T-helper 2 cell treated with Interferon-gamma antibody and Interleukin-4, amounts not matched to agents 5 μg/mL and 100 μg/mL, for 36 hours (primary cell): ENCODE results near the gene MPL.

Experiments used
- DNase-seq: peaks from one replicate; pipeline ENCODE4 v3.0.0; 2021; ENCODE audit warnings: low spot score
- H3K27ac Mint-ChIP-seq: one replicate; pipeline ENCODE4 v1.8.0; 2021; ENCODE audit warnings: mild to moderate bottlenecking, mixed read lengths
- H3K27me3 Mint-ChIP-seq: one replicate; pipeline ENCODE4 v1.8.0; 2021; ENCODE audit warnings: low read depth, mixed read lengths
- H3K36me3 Mint-ChIP-seq: one replicate; pipeline ENCODE4 v1.8.0; 2021; ENCODE audit warnings: low read depth, mixed read lengths
- H3K4me1 Mint-ChIP-seq: one replicate; pipeline ENCODE4 v1.8.0; 2021; ENCODE audit warnings: low read depth, mixed read lengths
- H3K4me3 Mint-ChIP-seq: one replicate; pipeline ENCODE4 v1.8.0; 2022; ENCODE audit warnings: mild to moderate bottlenecking, moderate library complexity, mixed read lengths
- H3K9me3 Mint-ChIP-seq: one replicate; pipeline ENCODE4 v1.8.0; 2021; ENCODE audit warnings: mixed read lengths

MPL gene

DNA sequence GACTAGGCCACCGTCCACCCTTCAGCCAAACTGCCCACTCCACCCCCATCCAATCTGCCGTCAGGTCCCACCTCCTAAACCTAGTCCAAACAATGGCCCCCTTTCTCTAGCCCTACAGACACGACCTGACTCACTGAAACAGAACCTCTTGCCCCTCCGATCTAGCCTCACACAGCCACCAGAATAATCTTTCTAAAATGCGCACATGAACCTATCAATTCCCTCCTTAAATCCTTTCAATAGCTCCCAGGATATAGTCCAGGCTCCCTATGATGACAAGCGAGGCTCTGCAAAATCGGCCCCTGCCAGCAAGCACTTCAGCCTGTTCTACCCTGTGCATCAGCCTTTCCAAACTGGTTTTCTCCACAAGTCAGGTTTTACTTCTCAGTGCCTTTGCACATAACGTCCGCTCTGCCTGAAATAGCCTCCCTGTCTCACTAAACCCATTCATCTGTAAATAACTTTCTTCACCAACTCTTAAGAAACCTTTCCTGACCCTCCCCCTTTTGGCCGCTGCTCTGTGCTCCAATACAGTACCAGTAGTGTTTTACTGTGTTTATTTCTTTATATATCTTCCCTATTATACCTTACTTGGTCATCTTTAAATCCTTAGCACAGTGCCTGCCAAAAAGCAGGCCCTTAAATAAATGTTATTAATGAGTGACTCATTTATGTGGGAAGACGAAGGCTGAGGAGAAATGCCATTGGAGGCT is 12.1 kb downstream of the MPL start:
- Mint-ChIP-seq H3K36me3 (no peaks in the 10 kb centered on the region), H3K27me3 (no peaks in the 10 kb centered on the region)

DNA sequence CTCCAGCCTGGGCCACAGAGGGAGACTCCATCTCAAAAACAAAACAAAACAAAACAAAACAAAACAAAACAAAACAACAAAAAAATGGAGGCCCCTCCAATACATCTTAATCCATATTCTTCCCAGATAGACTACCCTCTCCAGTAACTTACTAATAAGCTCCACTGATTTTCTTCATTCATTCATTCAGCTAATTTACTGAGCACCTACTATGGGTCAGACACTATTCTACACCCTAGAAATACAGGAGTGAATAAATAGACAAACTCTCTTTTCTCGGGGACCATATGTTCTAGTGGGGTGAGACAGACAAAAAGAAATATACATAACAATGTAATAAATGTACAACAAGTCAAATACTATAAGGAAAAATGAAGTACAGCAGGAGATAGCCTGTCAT is 13.4 kb downstream of the MPL start:
- no peak for DNase-seq
- Mint-ChIP-seq H3K4me3 (no peak overlapping the region), H3K27me3 (no peaks in the 10 kb centered on the region), H3K4me1 (peaks cover 12% of the 10 kb centered on the region), H3K27ac (no peak overlapping the region), H3K36me3 (peaks cover 1% of the 10 kb centered on the region), H3K9me3 (no peaks in the 10 kb centered on the region)

More for the DNA sequence above, 12.1 kb downstream of the MPL start:
- DNase-seq, result no peak
- Mint-ChIP-seq H3K9me3 (no peaks in the 10 kb centered on the region), H3K27ac (peak overlapping the region; percentile 82), H3K4me1 (peaks cover 12% of the 10 kb centered on the region), H3K4me3 (peak overlapping the region; percentile 75)

DNA sequence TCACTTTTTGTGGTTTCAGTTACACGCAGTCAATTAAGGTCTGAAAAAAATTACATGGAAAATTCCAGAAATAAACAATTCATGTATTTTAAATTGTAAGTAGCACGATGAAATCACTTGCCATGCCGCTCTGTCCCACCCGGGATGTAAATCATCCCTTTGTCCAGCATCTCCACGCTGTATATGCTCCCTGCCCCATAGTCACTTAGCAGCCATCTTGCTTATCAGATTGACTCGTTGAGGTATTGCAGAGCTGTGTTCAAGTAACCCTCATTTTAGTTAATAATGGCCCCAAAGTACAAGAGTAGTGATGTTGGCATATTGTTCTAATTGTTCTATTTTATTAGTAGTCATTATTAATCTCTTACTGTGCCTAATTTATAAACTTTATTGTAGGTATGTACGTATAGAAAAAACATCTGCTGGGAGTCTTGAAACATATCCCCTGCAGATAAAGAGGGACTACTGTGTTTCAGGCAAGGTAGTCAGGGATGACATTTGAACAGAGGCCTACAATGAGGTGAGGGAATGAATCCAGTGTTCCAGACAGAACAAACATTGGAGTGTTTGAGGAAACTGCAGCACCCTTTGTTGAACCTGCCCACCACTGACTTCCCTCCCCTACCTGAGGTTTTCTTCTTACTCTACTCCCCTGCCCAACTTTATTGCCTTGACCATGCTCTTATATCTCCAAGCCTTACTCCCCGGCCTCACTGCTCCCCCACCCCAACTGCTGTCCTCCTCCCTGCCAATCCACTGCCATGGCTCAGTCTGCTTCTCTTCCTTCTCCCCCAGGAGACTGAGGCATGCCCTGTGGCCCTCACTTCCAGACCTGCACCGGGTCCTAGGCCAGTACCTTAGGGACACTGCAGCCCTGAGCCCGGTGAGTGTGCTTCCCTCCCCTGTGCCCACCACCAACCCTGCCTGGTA is 14.1 kb downstream of the MPL start:
- no peak overlapping the region for H3K27ac Mint-ChIP-seq
- no peak overlapping the region for H3K4me3 Mint-ChIP-seq
- no peak for DNase-seq
- H3K9me3 Mint-ChIP-seq, result no peaks in the 10 kb centered on the region
- H3K36me3 Mint-ChIP-seq, result peaks cover 4% of the 10 kb centered on the region
- H3K27me3 Mint-ChIP-seq, result no peaks in the 10 kb centered on the region
- H3K4me1 Mint-ChIP-seq, result peaks cover 12% of the 10 kb centered on the region

DNA sequence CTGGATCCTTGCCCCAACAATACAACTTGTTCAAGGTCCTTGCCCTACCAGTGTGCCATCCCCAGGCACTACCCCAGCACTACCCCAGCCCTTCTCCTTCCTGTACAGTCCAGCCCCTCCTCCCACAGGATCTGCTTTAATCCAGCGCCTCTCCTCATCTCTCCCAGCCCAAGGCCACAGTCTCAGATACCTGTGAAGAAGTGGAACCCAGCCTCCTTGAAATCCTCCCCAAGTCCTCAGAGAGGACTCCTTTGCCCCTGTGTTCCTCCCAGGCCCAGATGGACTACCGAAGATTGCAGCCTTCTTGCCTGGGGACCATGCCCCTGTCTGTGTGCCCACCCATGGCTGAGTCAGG is 14.7 kb downstream of the MPL start:
- no peak for DNase-seq
- H3K36me3 Mint-ChIP-seq, result peaks cover 6% of the 10 kb centered on the region
- no peak overlapping the region for H3K4me3 Mint-ChIP-seq
- no peak overlapping the region for H3K27ac Mint-ChIP-seq
- H3K9me3 Mint-ChIP-seq, result no peaks in the 10 kb centered on the region
- H3K4me1 Mint-ChIP-seq, result peaks cover 14% of the 10 kb centered on the region
- no peaks in the 10 kb centered on the region for H3K27me3 Mint-ChIP-seq

DNA sequence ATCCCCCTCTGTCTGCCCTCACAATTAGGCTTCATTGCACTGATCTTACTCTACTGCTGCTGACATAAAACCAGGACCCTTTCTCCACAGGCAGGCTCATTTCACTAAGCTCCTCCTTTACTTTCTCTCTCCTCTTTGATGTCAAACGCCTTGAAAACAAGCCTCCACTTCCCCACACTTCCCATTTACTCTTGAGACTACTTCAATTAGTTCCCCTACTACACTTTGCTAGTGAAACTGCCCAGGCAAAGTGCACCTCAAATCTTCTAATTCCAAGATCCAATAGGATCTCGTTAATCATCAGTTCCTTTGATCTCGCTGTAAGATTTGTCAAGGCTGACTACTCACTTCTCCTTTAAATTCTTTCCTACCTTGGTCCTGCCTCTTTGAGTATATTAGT is 15.3 kb downstream of the MPL start:
- DNase-seq, result no peak
- H3K4me1 Mint-ChIP-seq, result peaks cover 16% of the 10 kb centered on the region
- no peak overlapping the region for H3K4me3 Mint-ChIP-seq
- no peak overlapping the region for H3K27ac Mint-ChIP-seq
- no peaks in the 10 kb centered on the region for H3K9me3 Mint-ChIP-seq
- H3K27me3 Mint-ChIP-seq, result no peaks in the 10 kb centered on the region
- peaks cover 6% of the 10 kb centered on the region for H3K36me3 Mint-ChIP-seq

DNA sequence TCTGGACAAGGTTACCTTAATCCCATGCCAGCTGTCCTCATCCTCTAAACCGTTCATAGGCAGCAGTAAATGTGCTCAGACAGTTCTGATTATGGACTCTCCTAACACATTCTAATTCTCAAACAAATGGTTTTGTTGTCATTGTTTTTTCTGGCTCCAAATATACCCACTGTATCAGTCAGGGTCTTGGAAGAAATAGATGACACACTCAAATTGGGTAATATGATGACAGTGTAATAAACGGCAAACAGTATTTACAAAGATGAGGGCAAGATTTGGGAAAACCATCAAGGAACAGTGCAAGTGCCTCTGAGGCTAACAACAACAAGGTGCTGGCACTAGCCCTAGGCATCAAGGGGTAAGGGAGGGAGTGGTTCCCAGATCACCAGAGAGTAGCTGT is 16.9 kb downstream of the MPL start:
- Mint-ChIP-seq H3K27ac (no peak overlapping the region), H3K27me3 (no peaks in the 10 kb centered on the region), H3K36me3 (peaks cover 10% of the 10 kb centered on the region), H3K9me3 (no peaks in the 10 kb centered on the region), H3K4me3 (no peak overlapping the region), H3K4me1 (peaks cover 17% of the 10 kb centered on the region)
- DNase-seq, result no peak

DNA sequence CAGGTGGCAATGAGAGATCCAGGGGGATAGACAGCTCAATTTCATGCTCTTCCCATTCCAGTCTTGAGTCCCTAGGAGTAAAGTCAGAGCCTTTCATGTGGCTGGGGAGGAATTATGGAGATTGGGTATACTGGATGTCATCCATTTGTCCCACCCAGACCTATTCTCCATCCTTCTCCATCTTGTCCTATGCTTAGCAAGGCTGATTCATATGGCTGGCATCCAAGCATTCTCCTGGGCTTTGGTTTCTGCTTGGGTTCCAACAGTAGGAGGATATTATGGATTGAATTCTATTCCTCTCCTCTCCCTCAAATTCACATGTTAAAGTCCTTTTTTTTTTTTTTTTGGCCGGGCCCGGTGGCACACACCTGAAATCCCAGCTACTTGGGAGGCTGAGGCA is 17.3 kb downstream of the MPL start:
- Mint-ChIP-seq H3K4me1 (peaks cover 18% of the 10 kb centered on the region), H3K36me3 (peaks cover 14% of the 10 kb centered on the region), H3K27me3 (no peaks in the 10 kb centered on the region), H3K4me3 (no peak overlapping the region), H3K27ac (no peak overlapping the region), H3K9me3 (no peaks in the 10 kb centered on the region)
- DNase-seq, result no peak

DNA sequence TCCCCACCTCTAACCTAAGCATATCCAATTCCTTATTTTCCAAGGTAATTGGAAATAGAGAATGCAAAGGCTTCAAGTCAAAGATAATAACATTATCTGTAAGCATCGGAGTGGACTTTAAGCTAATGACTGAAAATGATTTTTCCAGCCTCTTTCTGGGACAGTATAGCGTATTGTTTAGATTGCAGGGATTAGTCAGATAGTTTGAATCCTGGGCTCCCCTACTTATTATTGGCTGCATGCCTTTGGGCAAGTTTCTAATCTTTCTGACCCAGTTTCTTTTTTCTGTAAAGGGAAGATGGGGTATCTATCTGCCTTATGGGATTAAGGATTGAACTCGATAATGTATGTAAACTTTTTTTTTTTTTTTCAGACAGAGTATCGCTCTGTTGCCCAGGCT is 19.6 kb downstream of the MPL start:
- peaks cover 37% of the 10 kb centered on the region for H3K36me3 Mint-ChIP-seq
- H3K9me3 Mint-ChIP-seq, result no peaks in the 10 kb centered on the region
- H3K4me3 Mint-ChIP-seq, result peak overlapping the region; percentile 92
- DNase-seq, result no peak
- no peak overlapping the region for H3K27ac Mint-ChIP-seq
- peaks cover 34% of the 10 kb centered on the region for H3K4me1 Mint-ChIP-seq
- no peaks in the 10 kb centered on the region for H3K27me3 Mint-ChIP-seq

DNA sequence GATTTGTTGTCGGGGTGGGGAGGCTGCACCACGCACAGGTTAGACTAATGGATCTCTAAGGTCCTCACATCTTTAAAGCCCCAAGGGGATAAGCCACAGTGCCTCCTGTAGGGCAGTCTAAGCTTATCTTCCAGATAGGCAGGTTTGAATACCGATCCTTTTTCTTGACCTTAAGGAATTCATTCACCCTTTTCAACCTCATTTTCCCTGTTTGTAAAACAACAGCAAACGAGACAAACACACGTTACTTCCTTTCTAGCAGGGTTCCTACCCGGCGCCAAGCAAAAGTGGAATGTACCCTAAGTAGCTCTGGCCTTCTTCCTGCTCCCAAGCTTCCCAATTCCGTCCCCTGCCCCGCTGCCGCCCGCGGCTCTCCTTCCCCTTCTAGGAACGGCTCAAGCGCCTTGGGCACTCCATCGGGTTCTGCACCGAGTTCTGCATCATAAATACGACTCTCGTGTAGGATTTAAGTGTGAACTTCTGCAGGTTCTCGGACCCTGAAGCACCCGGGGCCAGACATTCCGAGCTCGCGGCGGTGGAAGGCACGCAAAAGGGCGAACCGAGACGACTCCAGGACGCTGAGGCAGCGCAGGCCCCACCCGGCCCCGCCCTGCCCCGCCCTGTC is 20.6 kb downstream of the MPL start:
- peaks cover 45% of the 10 kb centered on the region for H3K36me3 Mint-ChIP-seq
- H3K4me3 Mint-ChIP-seq, result peak overlapping the region; percentile 92
- H3K27me3 Mint-ChIP-seq, result no peaks in the 10 kb centered on the region
- DNase-seq, result peak; percentile 22
- peaks cover 33% of the 10 kb centered on the region for H3K4me1 Mint-ChIP-seq
- no peaks in the 10 kb centered on the region for H3K9me3 Mint-ChIP-seq
- H3K27ac Mint-ChIP-seq, result peak overlapping the region; percentile 87

DNA sequence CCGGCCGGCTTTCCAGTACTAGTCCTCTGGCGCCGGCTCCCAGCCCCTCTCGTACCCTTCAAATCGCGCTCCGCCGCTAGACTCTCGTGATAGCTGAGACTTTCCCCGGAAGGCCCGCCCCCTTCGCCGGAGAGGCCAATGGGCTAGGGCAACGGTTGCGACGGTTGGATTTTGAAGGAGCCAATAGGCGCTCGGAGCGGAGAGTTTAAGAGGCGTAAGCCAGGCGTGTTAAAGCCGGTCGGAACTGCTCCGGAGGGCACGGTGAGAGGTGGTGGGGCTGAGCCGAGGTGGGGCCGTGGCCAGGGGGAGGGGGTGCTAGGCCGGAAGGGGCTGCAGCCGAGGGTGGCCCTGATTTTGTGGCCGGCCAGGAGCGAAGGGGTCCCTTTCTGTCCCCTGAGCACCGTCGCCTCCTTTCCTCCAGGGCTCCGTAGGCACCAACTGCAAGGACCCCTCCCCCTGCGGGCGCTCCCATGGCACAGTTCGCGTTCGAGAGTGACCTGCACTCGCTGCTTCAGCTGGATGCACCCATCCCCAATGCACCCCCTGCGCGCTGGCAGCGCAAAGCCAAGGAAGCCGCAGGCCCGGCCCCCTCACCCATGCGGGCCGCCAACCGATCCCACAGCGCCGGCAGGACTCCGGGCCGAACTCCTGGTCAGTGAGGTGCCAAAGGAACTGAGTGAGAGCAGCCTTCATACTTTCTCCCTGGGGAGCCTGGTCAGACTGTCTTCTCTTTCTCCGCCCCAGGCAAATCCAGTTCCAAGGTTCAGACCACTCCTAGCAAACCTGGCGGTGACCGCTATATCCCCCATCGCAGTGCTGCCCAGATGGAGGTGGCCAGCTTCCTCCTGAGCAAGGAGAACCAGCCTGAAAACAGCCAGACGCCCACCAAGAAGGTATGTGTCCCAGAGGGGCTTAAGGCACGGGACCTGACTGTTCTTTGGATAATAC is 21.4 kb downstream of the MPL start, which contains the start of gene CDC20:
Gene CDC20, plus strand, starts transcription at position 236 of the 948 bp plus-strand sequence. Its CDS starts 235 bp downstream, at position 471.
- peak within 1 kb of the TSS; percentile 92 for H3K4me3 Mint-ChIP-seq
- H3K36me3 Mint-ChIP-seq, result peaks cover 49% of the 10 kb centered on the region
- peak; percentile 99 for DNase-seq
- H3K27me3 Mint-ChIP-seq, result no peaks in the 10 kb centered on the region
- H3K9me3 Mint-ChIP-seq, result no peaks in the 10 kb centered on the region
- H3K4me1 Mint-ChIP-seq, result peaks cover 36% of the 10 kb centered on the region
- H3K27ac Mint-ChIP-seq, result peak within 1 kb of the TSS; percentile 87

DNA sequence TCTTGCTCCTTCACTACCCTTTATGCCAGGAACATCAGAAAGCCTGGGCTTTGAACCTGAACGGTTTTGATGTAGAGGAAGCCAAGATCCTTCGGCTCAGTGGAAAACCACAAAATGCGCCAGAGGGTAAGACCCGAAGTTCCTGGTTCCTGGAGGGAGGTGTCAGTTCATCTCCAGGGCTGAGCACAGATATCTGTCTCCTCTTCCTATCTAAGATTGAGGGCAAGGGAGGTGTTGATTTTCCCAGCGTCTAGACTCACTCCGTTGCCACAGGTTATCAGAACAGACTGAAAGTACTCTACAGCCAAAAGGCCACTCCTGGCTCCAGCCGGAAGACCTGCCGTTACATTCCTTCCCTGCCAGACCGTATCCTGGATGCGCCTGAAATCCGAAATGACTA is 22.1 kb downstream of the MPL start:
- Mint-ChIP-seq H3K27me3 (no peaks in the 10 kb centered on the region), H3K9me3 (no peaks in the 10 kb centered on the region), H3K36me3 (peaks cover 56% of the 10 kb centered on the region), H3K27ac (peak overlapping the region; percentile 75), H3K4me1 (peaks cover 41% of the 10 kb centered on the region), H3K4me3 (peak overlapping the region; percentile 92)
- no peak for DNase-seq

DNA sequence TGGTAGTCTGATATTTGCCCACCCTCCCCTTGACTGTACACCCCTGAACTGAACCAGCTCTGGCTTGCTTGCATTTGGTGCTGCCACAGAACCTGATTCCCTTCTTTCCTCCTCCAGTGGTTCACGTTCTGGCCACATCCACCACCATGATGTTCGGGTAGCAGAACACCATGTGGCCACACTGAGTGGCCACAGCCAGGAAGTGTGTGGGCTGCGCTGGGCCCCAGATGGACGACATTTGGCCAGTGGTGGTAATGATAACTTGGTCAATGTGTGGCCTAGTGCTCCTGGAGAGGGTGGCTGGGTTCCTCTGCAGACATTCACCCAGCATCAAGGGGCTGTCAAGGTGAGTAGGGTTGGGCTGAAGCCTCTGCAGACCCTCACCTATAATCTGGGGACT is 23.0 kb downstream of the MPL start:
- no peak for DNase-seq
- Mint-ChIP-seq H3K27ac (no peak overlapping the region), H3K27me3 (no peaks in the 10 kb centered on the region), H3K9me3 (no peaks in the 10 kb centered on the region), H3K4me1 (peaks cover 50% of the 10 kb centered on the region), H3K36me3 (peaks cover 65% of the 10 kb centered on the region), H3K4me3 (peak overlapping the region; percentile 92)

DNA sequence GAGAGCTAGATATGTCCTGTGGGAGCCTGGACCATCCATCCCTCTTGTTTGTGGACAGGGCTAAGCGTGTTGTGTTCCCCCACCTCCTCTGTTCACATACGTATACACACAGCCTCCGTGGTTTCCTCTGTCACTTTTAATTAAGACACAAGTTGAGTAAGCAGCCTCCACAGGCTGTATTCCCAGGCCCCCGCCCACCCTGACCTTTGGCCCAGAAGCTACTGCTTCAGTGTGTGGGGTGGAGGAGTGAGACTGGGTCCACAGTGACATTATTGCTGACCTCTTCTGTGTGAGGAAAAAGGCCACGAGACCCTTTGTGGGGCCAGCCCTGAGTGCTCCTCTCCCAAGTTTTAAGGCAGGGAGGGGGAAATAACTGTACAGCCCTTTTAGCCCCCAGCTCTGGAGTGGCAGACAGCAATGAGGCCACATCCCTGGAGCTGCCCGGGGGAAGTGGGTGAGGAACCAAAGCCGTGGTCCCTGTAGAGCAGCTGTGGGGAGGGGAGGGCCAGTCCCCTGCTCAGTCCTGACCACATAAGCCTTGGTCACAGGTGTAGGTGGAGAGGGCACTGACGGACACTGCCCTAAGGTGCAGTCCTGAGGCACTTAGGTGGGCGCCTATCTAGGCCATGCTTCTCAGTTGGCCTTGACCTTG is 25.8 kb downstream of the MPL start:
- Mint-ChIP-seq H3K9me3 (no peaks in the 10 kb centered on the region), H3K36me3 (peaks cover 73% of the 10 kb centered on the region), H3K27me3 (no peaks in the 10 kb centered on the region), H3K27ac (peak overlapping the region; percentile 43), H3K4me1 (peaks cover 51% of the 10 kb centered on the region), H3K4me3 (no peak overlapping the region)
- no peak for DNase-seq
